Fibroblast of pulmonary artery (primary cell): ENCODE results near the gene MIER1.

Experiments
- DNase-seq: peaks from one replicate; pipeline ENCODE4 v3.0.0-alpha.2; 2010; ENCODE audit warnings: low read depth
- H3K4me3 ChIP-seq: replicated peaks from 2 replicates; pipeline ENCODE4 v1.5.1; 2011; ENCODE audit warnings: low read depth, mild to moderate bottlenecking, control low read depth, low read length, moderate library complexity
- TF ChIP-seq, protein P1 (sequence below): IDR thresholded peaks from 2 replicates; pipeline ENCODE4 v1.5.1; 2011; ENCODE audit warnings: mild to moderate bottlenecking, control low read depth, low read length, inconsistent platforms; ENCODE audit errors: missing control alignments

The MIER1 gene

GRCh38 chr1:66917476-66917875 lies 7.3 kb upstream of the MIER1 start:
- TF ChIP-seq, protein P1, sequence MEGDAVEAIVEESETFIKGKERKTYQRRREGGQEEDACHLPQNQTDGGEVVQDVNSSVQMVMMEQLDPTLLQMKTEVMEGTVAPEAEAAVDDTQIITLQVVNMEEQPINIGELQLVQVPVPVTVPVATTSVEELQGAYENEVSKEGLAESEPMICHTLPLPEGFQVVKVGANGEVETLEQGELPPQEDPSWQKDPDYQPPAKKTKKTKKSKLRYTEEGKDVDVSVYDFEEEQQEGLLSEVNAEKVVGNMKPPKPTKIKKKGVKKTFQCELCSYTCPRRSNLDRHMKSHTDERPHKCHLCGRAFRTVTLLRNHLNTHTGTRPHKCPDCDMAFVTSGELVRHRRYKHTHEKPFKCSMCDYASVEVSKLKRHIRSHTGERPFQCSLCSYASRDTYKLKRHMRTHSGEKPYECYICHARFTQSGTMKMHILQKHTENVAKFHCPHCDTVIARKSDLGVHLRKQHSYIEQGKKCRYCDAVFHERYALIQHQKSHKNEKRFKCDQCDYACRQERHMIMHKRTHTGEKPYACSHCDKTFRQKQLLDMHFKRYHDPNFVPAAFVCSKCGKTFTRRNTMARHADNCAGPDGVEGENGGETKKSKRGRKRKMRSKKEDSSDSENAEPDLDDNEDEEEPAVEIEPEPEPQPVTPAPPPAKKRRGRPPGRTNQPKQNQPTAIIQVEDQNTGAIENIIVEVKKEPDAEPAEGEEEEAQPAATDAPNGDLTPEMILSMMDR, result no peak
- no peak for DNase-seq
- no peak overlapping the region for H3K4me3 ChIP-seq

GRCh38 chr1:66919063-66919462 lies 5.7 kb upstream of the MIER1 start:
- DNase-seq, result no peak
- H3K4me3 ChIP-seq, result no peak overlapping the region
- TF ChIP-seq, protein P1, result no peak

DNA sequence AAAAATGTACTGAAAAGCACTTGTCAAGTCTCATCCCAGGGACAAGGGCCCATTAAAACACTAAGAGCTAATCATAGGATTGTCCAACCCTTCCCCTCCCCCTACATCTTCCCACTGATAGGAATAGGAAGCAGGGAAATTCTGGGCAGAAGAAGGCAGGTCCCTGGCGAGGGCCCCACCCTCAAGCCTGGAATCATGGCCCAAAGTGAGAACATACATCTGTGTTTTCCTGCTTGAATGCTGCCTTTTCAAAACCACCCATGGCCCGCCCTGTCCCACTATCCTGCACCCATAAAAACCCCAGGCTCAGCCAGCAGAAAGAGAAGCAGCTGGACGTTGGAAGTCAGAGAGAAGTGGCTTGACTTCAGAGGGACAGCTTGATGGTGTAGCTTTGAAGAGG lies 5.0 kb upstream of the MIER1 start:
- TF ChIP-seq, protein P1, result no peak
- no peak overlapping the region for H3K4me3 ChIP-seq
- DNase-seq, result no peak

- no peak overlapping the region for H3K4me3 ChIP-seq
- no peak for DNase-seq
- TF ChIP-seq, protein P1, result no peak
These were observed 4.2 kb upstream of the MIER1 start for GRCh38 chr1:66920543-66920942.

GRCh38 chr1:66925558-66925910 lies 744 bp downstream of the MIER1 start:
- peak overlapping the region; percentile 95 for H3K4me3 ChIP-seq

DNA sequence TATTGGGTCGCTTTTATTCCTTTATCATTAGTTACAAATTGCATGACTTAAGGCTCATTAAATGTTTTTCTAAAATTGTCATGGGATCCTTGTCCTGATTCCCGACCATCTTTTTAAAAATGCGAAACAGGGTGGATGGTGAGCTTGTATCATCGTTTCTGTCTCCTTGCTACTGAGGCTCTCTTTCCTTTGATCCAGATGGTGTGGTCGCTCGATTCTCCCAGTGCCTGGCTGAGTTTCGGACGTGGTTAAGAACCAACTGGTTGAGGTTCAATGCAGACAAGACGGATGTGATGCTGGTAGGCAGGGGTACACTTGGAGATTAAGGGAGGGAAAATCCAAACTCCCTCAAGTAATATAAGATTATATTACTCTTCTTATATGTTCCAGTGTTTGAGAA lies 1.2 kb downstream of the MIER1 start:
- peak overlapping the region; percentile 95 for H3K4me3 ChIP-seq
- TF ChIP-seq, protein P1, result no peak
- no peak for DNase-seq

More at GRCh38 chr1:66925558-66925910, 744 bp downstream of the MIER1 start:
- TF ChIP-seq, protein P1, result no peak
- DNase-seq, result no peak

DNA sequence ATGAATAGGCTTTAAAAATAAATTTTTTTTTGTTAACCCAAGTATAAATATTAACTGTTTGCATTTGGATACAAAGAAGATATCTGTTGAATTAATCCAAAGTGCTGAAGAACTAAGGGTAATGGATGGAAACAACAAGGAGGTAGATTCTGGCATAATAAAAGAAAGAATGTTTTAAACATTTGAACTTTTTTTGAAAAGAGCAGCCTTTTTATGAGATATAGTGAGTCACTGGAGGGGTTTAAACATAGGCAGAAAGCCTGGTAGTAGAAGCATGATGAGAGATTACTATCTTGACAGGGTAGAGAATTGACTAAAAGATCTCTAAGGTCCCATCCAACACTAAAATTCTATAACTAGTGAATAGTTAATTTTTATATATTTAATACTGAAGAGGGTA lies 2.7 kb downstream of the MIER1 start:
- H3K4me3 ChIP-seq, result no peak overlapping the region
- DNase-seq, result no peak
- TF ChIP-seq, protein P1, result no peak
